NCI-H2029 (cell line): ENCODE data around the gene HOXA3.

ENCODE experiments used
- DNase-seq: peaks from one replicate; lab custom pipeline; 2025; lab: John Stamatoyannopoulos, UW

HOXA3 gene

GRCh38 chr7:27101957-27102580, 50.3 kb downstream of the HOXA3 start:
- DNase-seq = no peak

GRCh38 chr7:27101171-27101956, 51.0 kb downstream of the HOXA3 start:
- no peak for DNase-seq

- no peak for DNase-seq
These were observed 51.7 kb downstream of the HOXA3 start for GRCh38 chr7:27100694-27101170.

- no peak for DNase-seq
These were observed 52.7 kb downstream of the HOXA3 start for GRCh38 chr7:27099453-27100370.

GRCh38 chr7:27098578-27099451, 53.6 kb downstream of the HOXA3 start:
- DNase-seq = no peak

- no peak for DNase-seq
These were observed 54.5 kb downstream of the HOXA3 start for GRCh38 chr7:27097686-27098577.

- no peak for DNase-seq
These were observed 55.4 kb downstream of the HOXA3 start for GRCh38 chr7:27096768-27097514.

GRCh38 chr7:27095897-27096767, 56.3 kb downstream of the HOXA3 start, which contains the start of gene HOXA1:
TSS of gene HOXA1 (minus strand) at chr7:27096000. CDS start at chr7:27095912, 88 bp downstream.
- no peak for DNase-seq

- DNase-seq = no peak
These were observed 57.1 kb downstream of the HOXA3 start for GRCh38 chr7:27095050-27095896.

GRCh38 chr7:27094304-27095049, 57.9 kb downstream of the HOXA3 start:
- DNase-seq = no peak

GRCh38 chr7:27093184-27093895, 59.0 kb downstream of the HOXA3 start:
- DNase-seq = no peak

- no peak for DNase-seq
These were observed 59.6 kb downstream of the HOXA3 start for GRCh38 chr7:27092819-27093110.

GRCh38 chr7:27091941-27092818, 60.2 kb downstream of the HOXA3 start:
- no peak for DNase-seq

- DNase-seq = no peak
These were observed 61.3 kb downstream of the HOXA3 start for GRCh38 chr7:27091105-27091504.
